GM12873 (cell line): ENCODE data around the gene SYT14.

ENCODE experiments used
- CTCF ChIP-seq: IDR thresholded peaks from 2 replicates; pipeline ENCODE4 v1.5.1; 2012; ENCODE audit warnings: low read depth, mild to moderate bottlenecking, moderate library complexity, low read length, control low read depth; ENCODE audit not compliant: insufficient read depth; ENCODE audit errors: missing control alignments

SYT14 gene

GRCh38 chr1:210053126-210053525 is 115.1 kb downstream of the SYT14 start:
- no peak for TF ChIP-seq CTCF

- TF ChIP-seq CTCF: no peak
These were observed 119.6 kb downstream of the SYT14 start for GRCh38 chr1:210057593-210057992.

- TF ChIP-seq CTCF: no peak
These were observed 124.0 kb downstream of the SYT14 start for GRCh38 chr1:210061992-210062391.

GRCh38 chr1:210070531-210070930 is 132.5 kb downstream of the SYT14 start:
- TF ChIP-seq CTCF: no peak

- TF ChIP-seq CTCF: no peak
These were observed 134.1 kb downstream of the SYT14 start for GRCh38 chr1:210072129-210072528.

GRCh38 chr1:210072896-210073504 is 135.0 kb downstream of the SYT14 start:
- TF ChIP-seq CTCF: no peak

- no peak for TF ChIP-seq CTCF
These were observed 136.9 kb downstream of the SYT14 start for GRCh38 chr1:210074904-210075303.
